Right atrium auricular region (tissue), 2 donors: ENCODE results near the gene ARID3C. TPM values are rescaled to one million over a fixed set of nuclear protein-coding genes. Genes with fewer than 3 reads are reported as not detected.

Experiments used
- DNase-seq: peaks from one replicate; pipeline ENCODE4 v3.0.0-alpha.2; 2019; ENCODE audit warnings: low spot score
- H3K27ac ChIP-seq, 2 donors: fragments of 200-600 bp; sonication (generic); 1 replicate in 1 of 2; 2 replicates in 1 of 2; pipeline ENCODE4 v1.5.1; 2016 to 2019
- H3K27me3 ChIP-seq, 2 donors: fragments of 200-600 bp; sonication (generic); one replicate each; pipeline versions ENCODE4 v1.5.1 to v1.6.0; 2017 to 2019
- H3K36me3 ChIP-seq: fragments of 200-600 bp; sonication (generic); one replicate; pipeline ENCODE4 v1.5.1; 2016
- H3K4me1 ChIP-seq, 2 donors: fragments of 200-600 bp; sonication (generic); one replicate each; pipeline versions ENCODE4 v1.5.1 to v1.6.0; 2017 to 2019
- H3K4me3 ChIP-seq, 2 donors: fragments of 200-600 bp; sonication (generic); 1 replicate in 1 of 2; 2 replicates in 1 of 2; pipeline ENCODE4 v1.5.1; 2017 to 2019; ENCODE audit warnings: mild to moderate bottlenecking in 1 of 2, moderate library complexity in 1 of 2
- H3K9me3 ChIP-seq, 2 donors: fragments of 200-600 bp; sonication (generic); one replicate each; pipeline ENCODE4 v1.5.1; 2019
- total RNA-seq, 2 donors: library from RNA; depleted of rRNA; stranded (reverse); fragments of >200 nt; gene quantifications; one replicate each; pipeline ENCODE4 v1.1.0, GENCODE V29; 2016
- TF ChIP-seq, protein P1 (sequence below), 2 donors: fragments of 200-600 bp; sonication (generic); IDR thresholded peaks; one replicate each; pipeline ENCODE4 v1.5.1; 2019; ENCODE audit warnings: antibody characterized with exemption in 2 of 2

The ARID3C gene
- total RNA-seq, 2 donors from 2014 or later = not detected

DNA sequence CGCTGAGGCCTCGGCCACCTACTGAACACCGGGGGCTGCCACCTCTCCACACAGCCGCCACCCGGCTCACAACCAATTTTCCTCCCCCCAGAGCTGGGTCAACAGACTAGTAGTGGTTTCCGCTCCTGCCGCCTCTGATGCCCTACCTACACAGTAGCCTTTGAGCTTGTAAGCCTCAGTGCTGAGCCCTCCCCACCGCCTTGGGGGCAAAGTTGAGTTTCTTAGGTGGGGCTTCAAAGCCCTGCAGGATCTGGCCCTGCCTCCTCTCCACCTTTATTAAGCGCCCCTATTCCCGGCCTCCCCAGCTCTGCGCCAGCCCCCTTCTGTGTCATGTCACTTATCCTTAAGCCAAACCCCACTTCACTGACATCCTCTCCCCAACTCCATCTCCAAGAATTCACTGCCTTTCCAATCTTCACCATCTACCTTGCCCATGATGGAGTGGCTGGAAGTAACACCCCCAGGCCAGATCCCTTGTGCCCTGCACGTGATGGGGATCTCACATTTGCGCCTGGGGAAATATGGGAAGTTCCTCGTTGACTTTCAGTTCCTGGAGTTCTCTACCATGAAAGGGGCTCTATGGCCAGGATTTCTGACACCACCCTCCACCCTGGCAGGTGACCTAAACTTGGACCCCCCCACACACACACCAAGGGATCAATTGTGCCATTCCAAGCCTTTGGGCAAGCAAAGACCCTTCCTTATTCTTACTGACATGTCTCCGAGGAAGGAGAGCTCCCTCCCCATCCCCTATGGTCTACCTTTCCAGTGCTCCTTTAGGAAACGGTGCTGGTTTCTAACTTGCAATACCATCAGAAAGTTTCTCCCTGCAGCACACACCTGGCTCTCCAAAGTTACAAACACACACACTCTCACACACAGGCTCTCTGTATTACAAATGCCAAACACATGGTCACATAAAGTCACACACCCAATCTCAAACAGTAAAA, 36.7 kb downstream of the ARID3C start:
- Histone ChIP-seq H3K9me3 (no peaks in the 10 kb centered on the region), H3K4me3 (no peak overlapping the region), H3K36me3 (no peaks in the 10 kb centered on the region), H3K4me1 (peaks cover 0 to 56% of the 10 kb centered on the region in 2 donors), H3K27ac (peak overlapping the region; percentile 55 to 66), H3K27me3 (no peaks in the 10 kb centered on the region)
- DNase-seq = no peak
- TF ChIP-seq, protein P1, sequence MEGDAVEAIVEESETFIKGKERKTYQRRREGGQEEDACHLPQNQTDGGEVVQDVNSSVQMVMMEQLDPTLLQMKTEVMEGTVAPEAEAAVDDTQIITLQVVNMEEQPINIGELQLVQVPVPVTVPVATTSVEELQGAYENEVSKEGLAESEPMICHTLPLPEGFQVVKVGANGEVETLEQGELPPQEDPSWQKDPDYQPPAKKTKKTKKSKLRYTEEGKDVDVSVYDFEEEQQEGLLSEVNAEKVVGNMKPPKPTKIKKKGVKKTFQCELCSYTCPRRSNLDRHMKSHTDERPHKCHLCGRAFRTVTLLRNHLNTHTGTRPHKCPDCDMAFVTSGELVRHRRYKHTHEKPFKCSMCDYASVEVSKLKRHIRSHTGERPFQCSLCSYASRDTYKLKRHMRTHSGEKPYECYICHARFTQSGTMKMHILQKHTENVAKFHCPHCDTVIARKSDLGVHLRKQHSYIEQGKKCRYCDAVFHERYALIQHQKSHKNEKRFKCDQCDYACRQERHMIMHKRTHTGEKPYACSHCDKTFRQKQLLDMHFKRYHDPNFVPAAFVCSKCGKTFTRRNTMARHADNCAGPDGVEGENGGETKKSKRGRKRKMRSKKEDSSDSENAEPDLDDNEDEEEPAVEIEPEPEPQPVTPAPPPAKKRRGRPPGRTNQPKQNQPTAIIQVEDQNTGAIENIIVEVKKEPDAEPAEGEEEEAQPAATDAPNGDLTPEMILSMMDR (IDR thresholded peaks at IDR 0.05) = no peak

- DNase-seq = peak; percentile 88
- no peaks in the 10 kb centered on the region for H3K36me3 ChIP-seq
- H3K27ac ChIP-seq = peak overlapping the region; percentile 67 to 68
- H3K4me3 ChIP-seq = peak overlapping the region in 1 of 2 donors; percentile 58
- H3K4me1 ChIP-seq = peaks cover 0 to 56% of the 10 kb centered on the region in 2 donors
- TF ChIP-seq, protein P1 (IDR thresholded peaks at IDR 0.05) = peak; percentile 91 to 96
- no peaks in the 10 kb centered on the region for H3K27me3 ChIP-seq
- H3K9me3 ChIP-seq = no peaks in the 10 kb centered on the region
These were observed 37.5 kb downstream of the ARID3C start for GRCh38 chr9:34591248-34591916.

DNA sequence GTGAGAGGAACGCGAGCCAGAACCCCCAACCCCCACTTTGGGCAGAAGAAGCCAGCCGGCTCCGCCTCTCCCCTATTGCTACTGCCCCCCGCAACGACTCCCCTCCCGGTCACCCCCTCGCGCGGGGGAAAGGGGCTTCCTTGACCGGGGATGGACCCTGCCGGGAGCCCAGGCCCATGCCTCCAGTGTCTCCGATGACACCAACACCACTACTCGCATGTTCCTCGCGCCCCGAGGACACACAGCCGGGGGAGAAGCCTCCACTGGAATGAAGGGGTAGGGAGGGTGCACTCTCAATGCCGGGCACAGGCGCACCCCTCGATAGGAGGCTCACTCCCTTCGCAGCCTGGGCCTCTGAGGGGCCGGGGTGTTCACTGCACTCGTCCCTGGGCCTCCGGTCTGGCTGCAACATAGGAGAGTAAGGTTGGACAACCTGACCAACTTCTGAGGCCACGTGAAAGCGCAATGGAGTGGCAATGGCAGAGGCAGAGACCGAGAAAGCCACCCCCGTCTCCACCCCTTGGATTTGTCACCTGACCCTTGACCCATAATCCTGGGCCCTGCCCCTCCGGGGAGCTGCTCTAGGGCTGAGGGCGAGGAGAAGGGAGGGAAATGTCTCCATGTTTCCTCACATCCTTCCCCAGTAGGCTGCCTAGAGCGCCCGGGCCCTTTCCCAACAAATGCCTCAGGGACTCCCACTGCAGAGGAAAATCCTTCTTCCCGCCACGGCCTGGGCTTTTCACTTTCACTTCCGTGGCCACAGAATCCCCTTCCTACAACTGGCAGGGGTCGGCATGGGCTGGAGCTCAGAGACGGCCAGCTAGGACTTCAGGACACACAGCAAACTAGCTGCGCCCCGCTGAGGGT, 38.3 kb downstream of the ARID3C start:
- H3K27me3 ChIP-seq = no peaks in the 10 kb centered on the region
- H3K27ac ChIP-seq = peak overlapping the region; percentile 67 to 68
- DNase-seq = peak; percentile 74
- H3K4me3 ChIP-seq = peak overlapping the region; percentile 55 to 58
- TF ChIP-seq, protein P1 (IDR thresholded peaks at IDR 0.05) = no peak
- H3K36me3 ChIP-seq = no peaks in the 10 kb centered on the region
- H3K4me1 ChIP-seq = peaks cover 0 to 56% of the 10 kb centered on the region in 2 donors
- H3K9me3 ChIP-seq = no peaks in the 10 kb centered on the region

- TF ChIP-seq, protein P1 (IDR thresholded peaks at IDR 0.05) = no peak
- Histone ChIP-seq H3K36me3 (no peaks in the 10 kb centered on the region), H3K9me3 (no peaks in the 10 kb centered on the region), H3K4me1 (peaks cover 0 to 56% of the 10 kb centered on the region in 2 donors), H3K4me3 (peak within 1 kb of the TSS; percentile 55 to 58), H3K27ac (peak within 1 kb of the TSS; percentile 67 to 68), H3K27me3 (no peaks in the 10 kb centered on the region)
- no peak for DNase-seq
These were observed 39.1 kb downstream of the ARID3C start, which contains the start of gene CNTFR for GRCh38 chr9:34589636-34590380. TSS of gene CNTFR (minus strand) at chr9:34589724. CDS start at chr9:34568981, 20,743 bp downstream.
